ENCODE measurements around the gene CSRNP3.

- no peak for TF ChIP-seq POLR2A (IDR thresholded peaks at IDR 0.05)
- no peak for TF ChIP-seq CTCF (IDR thresholded peaks at IDR 0.05)
- no peak for TF ChIP-seq EP300 (IDR thresholded peaks at IDR 0.05)
Observed at GRCh38 chr2:165479856-165480255, 10.4 kb downstream of the CSRNP3 start.

All from ovary (tissue), 3 donors.